MCF 10A (cell line): ENCODE results near the gene ZSCAN22. TPM values are rescaled to one million over a fixed set of nuclear protein-coding genes. Genes with fewer than 3 reads are reported as not detected.

Experiments used
- BruUV-seq: library from RNA; stranded (reverse); fragments of 400-500 nt; replicated peaks from 2 replicates; lab custom pipeline; 2021; lab: Mats Ljungman, UMichigan
- CTCF ChIA-PET: fragments of 300-600 bp; sonication (Branson Sonifier 250); formaldehyde crosslinking; extraction: SDS; loops from one replicate; lab custom pipeline; 2021; ENCODE audit warnings: antibody characterized with exemption, inconsistent platforms; lab: Yijun Ruan, JAX
- POLR2A ChIA-PET: fragments of 300-600, 350-650 bp; sonication (Branson Sonifier 250); formaldehyde crosslinking; extraction: SDS; loops from one replicate; lab custom pipeline; 2020; ENCODE audit warnings: antibody characterized with exemption, inconsistent platforms; lab: Yijun Ruan, JAX
- DNase-seq: peaks from one replicate; pipeline ENCODE4 v3.0.0-alpha.2; 2018; ENCODE audit not compliant: unreplicated experiment
- H3K27ac Mint-ChIP-seq: one replicate; pipeline ENCODE4 v1.8.0; 2022; ENCODE audit warnings: mild to moderate bottlenecking, low read depth, mixed read lengths; ENCODE audit not compliant: unreplicated experiment
- H3K27me3 Mint-ChIP-seq: one replicate; pipeline ENCODE4 v1.8.0; 2022; ENCODE audit warnings: mixed read lengths; ENCODE audit not compliant: insufficient read depth, unreplicated experiment
- H3K36me3 Mint-ChIP-seq: one replicate; pipeline ENCODE4 v1.8.0; 2022; ENCODE audit warnings: mild to moderate bottlenecking, moderate library complexity, mixed read lengths; ENCODE audit not compliant: insufficient read depth, unreplicated experiment
- H3K4me1 Mint-ChIP-seq: one replicate; pipeline ENCODE4 v1.8.0; 2022; ENCODE audit warnings: mixed read lengths; ENCODE audit not compliant: insufficient read depth, unreplicated experiment
- H3K4me3 Mint-ChIP-seq: one replicate; pipeline ENCODE4 v1.8.0; 2022; ENCODE audit warnings: mild to moderate bottlenecking, moderate library complexity, mixed read lengths; ENCODE audit not compliant: unreplicated experiment
- H3K9me3 Mint-ChIP-seq: one replicate; pipeline ENCODE4 v1.8.0; 2022; ENCODE audit warnings: mixed read lengths; ENCODE audit not compliant: unreplicated experiment
- CTCF ChIP-seq: fragments of 200-600 bp; IDR thresholded peaks from one replicate; pipeline ENCODE4 v1.8.0; 2022; ENCODE audit warnings: antibody characterized with exemption, mild to moderate bottlenecking; ENCODE audit not compliant: unreplicated experiment
- intact Hi-C: fragments of 100-400 bp; cut with micrococcal nuclease; formaldehyde crosslinking; loops from 2 replicates; pipeline ENCODE4 v1.14.1; 2022
- total RNA-seq: library from RNA; stranded (reverse); gene quantifications from 2 replicates; pipeline ENCODE4 v1.2.3, GENCODE V29; 2022

The ZSCAN22 gene
- total RNA-seq, 1 experiment from 2014 or later = 3.8 TPM

DNA sequence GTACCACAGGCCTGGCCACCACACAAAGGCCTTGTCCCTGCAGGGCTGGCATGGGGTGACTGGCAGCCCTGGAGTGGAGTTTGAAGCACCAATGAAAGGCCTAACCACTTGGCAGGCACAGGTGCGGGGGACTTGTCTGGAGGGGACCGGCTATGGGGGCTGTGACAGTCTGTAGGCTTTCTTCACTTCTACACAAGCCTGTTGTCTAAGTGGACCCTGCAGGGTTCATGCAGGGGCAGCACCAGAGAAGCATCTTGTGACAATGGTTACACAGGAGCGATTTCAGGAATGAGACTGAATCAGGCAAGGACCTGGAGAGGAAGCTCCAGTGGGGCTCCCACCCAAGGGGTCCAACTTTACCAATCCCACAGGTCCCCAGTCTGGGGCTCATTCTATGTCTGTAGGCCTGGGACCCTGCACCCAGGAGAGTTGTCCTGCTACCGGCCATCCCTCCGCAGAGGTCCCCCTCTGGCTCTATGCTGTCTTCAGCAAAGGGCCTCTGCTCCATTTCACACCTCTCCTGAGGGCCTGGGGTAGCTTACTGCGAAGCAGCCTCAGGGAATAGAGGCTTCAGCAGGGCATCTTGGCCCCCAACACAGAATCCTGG, 56.3 kb downstream of the ZSCAN22 start:
- Mint-ChIP-seq H3K36me3 (peaks cover 36% of the 10 kb centered on the region), H3K4me1 (peaks cover 21% of the 10 kb centered on the region), H3K27ac (no peak overlapping the region), H3K9me3 (no peaks in the 10 kb centered on the region), H3K4me3 (peak overlapping the region; percentile 94), H3K27me3 (no peaks in the 10 kb centered on the region)
- POLR2A ChIA-PET = interaction anchor here (2.3 kb wide), 1 partner anchor 21 kb away, joined by 27 read pairs; the partner anchor contains the start of gene ZNF497
- CTCF ChIA-PET = interaction anchor here (0.6 kb wide), 1 partner anchor 12 kb away, joined by 4 read pairs; no protein-coding TSS in a partner anchor
- no peak for DNase-seq
- BruUV-seq = no TSS peak
- TF ChIP-seq CTCF = no peak
- intact Hi-C loops = no loop called here

- H3K27me3 Mint-ChIP-seq = no peaks in the 10 kb centered on the region
- TF ChIP-seq CTCF = no peak
- CTCF ChIA-PET = interaction anchor here (0.7 kb wide), 1 partner anchor 104 kb away, joined by 3 read pairs; no protein-coding TSS in a partner anchor
- peak overlapping the region; percentile 92 for H3K4me3 Mint-ChIP-seq
- peak overlapping the region; percentile 98 for H3K27ac Mint-ChIP-seq
- H3K4me1 Mint-ChIP-seq = peaks cover 19% of the 10 kb centered on the region
- H3K9me3 Mint-ChIP-seq = no peaks in the 10 kb centered on the region
- POLR2A ChIA-PET = interaction anchor here (0.6 to 4.7 kb wide), 4 partner anchors 23 to 66 kb away, joined by 3 to 27 read pairs (median 4); partner anchors contain the start of genes ZNF324B and ZNF497
- H3K36me3 Mint-ChIP-seq = peaks cover 53% of the 10 kb centered on the region
- intact Hi-C loops = loop anchor here (5.0 kb wide), 1 partner anchor 158 kb away; the partner anchor contains the start of gene ZNF544
- no peak for DNase-seq
- BruUV-seq = no TSS peak
Observed at GRCh38 chr19:58385313-58385890, 58.6 kb downstream of the ZSCAN22 start.

DNA sequence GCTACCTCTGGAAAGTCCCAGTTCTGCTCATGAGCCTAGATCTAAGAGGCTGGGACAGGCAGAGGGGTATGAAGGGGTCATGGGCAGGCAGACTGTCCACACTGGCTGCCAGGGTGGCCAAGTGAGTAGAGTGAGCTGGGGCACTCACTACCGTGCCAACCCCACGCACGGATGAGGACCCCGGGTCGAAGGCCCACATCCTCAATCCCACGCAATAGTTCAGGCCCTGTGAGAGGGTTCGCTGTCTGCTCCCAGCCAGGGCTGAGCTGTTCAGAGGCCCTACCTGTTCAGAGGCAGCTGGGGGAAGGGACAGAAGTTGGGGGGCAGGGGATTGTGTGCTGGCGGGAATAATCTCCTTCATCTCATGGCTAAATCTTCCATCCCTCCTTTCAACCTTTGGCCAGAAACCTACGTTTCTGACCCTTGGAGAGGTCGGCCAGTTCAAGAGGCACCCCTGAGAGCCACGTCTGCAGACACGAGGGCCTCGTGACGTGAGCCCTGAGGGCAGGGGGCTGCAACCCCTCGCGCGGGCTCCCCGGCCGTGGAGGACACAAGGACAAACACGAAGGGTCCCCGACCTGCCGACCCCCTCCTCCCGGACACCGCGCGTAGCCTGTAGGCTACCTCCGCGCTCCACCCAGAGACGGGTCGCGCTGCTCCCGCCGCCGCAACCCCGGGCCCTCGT, 59.2 kb downstream of the ZSCAN22 start:
- peaks cover 18% of the 10 kb centered on the region for H3K4me1 Mint-ChIP-seq
- BruUV-seq = no TSS peak
- no peak for TF ChIP-seq CTCF
- intact Hi-C loops = loop anchor here (5.0 kb wide), 1 partner anchor 159 kb away; the partner anchor contains the start of gene ZNF544
- peak overlapping the region; percentile 98 for H3K27ac Mint-ChIP-seq
- peaks cover 53% of the 10 kb centered on the region for H3K36me3 Mint-ChIP-seq
- H3K27me3 Mint-ChIP-seq = no peaks in the 10 kb centered on the region
- CTCF ChIA-PET = interaction anchor here (0.7 kb wide), 1 partner anchor 104 kb away, joined by 3 read pairs; no protein-coding TSS in a partner anchor
- H3K4me3 Mint-ChIP-seq = peak overlapping the region; percentile 92
- H3K9me3 Mint-ChIP-seq = no peaks in the 10 kb centered on the region
- POLR2A ChIA-PET = interaction anchor here (0.6 to 4.7 kb wide), 9 partner anchors 13 to 134 kb away, joined by 3 to 27 read pairs (median 5); partner anchors contain the start of genes ZBTB45, ZNF324B, ZNF497 and ZNF584
- DNase-seq = no peak
